HG02798 (cell line): ENCODE measurements around the gene TANGO2.

Source experiments
- ATAC-seq: cut with Tn5 transposase; IDR thresholded peaks from one replicate; pipeline ENCODE4 v1.9.1; 2021; ENCODE audit warnings: mild to moderate bottlenecking; ENCODE audit not compliant: unreplicated experiment, poor library complexity

TANGO2 gene

DNA sequence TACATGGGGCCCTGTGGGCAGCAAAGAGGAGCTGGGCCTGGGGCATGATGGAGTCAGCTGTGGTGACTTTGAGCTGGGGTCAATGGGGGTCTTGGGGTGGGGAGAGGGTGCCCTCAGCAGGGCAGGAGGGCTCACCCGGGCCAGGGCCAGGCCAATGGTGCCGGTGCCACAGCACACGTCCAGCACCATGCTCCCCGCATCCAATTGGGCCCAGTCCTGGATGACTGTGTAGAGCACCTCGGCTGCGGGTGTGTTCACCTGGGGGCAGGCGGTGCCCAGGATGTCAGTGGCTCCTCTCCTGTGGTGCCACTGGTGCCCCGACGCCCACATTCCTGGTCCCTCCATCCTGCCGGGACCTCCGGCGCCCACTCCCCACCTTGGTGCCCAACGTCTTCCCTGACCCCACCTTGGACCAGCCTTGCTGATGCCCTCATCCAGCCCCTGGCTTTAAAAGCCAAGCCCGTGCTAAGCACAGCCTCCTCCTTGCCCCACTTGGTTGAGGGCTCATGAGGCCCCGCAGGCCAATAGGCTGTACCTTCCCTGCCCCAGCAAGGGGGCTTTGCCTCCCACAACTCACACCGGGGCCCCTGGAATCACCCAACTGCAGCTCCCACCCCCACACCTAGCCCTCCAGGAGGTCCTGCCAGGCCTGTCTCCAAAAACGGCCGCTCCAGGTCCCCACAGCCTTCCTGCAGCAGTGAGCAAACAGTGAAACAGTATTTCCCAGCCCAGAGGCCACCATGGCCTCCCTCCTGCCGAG, 92.8 kb downstream of the TANGO2 start:
- no peak for ATAC-seq

DNA sequence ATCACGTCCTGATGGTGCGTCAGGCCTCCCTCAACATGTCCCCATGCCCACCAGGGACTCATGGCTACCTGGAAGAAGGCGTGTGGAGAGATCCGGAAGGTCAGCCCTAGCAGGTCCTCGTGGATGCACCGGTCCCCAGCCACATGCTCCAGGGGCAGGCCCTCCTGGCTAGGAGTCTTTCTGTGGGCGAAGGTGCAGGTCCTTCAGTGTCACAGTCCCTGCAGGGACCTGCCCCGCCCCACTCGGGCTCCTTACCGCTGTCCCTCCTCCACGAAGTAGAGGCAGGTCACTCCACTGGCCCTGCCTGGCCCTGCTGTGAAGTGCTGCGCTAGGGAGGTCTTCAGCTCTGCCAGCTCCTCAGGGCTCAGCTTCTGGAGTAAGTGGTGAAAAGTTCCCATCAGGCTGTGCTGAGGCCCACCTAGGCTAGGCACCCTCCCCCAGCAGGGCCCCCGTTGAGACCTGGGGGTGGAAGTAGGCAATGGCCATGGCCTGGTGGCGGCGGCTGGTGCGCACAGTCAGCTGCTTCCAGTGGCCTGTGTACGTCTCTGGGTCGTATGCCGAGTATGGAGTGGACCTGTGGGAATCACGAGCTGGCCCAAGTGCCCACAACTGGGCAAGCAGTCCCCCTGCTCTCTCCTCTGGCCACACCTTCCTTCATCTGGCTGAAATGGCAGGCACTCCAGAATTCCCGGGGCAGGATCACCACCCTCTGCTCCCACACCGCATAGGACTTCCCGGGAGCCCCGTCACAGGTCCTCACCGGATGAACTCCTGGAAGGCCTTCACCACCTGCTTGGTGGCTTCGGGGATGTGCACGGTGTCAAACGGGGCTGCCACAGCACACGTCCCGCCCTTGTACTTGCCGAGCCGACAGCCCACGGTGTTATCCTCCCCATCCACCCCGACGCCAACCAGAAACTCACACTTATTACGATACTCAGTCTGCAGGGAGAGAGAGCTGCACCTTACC, 93.9 kb downstream of the TANGO2 start:
- no peak for ATAC-seq

DNA sequence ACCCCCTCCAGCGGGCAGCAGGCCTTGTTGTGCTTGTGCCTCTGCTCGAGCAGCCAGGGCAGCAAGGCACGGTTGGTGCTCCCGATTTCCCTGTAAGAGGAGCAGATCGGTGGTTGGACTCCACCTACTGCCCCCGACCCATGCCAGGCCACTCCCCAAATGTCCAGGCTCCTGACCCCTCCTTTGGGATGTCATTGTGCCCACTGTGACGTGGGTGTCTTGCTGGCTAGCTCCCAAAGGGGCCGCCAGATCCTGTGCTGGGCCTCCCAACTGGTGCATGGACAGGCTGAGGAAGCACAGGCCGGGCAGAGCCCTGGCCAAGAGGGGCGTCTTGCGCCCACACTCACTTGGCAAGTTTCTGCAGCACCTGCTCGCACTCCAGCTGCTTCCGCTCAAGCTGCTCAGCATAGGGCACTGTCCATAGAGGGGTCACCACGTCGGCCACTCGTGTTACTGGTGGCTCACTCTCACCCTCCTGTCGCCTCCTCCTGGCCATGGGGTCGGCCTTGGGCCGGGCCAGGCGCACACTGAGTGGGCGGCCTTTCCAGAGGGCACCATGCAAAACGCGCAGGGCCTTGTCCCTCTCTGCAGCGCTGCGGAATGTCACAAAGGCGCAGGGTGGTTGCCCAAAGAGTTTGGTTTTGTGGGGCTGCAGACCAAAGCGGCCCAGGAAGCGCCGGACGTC, 94.9 kb downstream of the TANGO2 start, which contains the start of gene RANBP1:
Gene RANBP1 (plus strand): TSS at position 414 of the 685 bp plus-strand sequence. CDS start 81 bp downstream, at position 495.
- no peak for ATAC-seq

DNA sequence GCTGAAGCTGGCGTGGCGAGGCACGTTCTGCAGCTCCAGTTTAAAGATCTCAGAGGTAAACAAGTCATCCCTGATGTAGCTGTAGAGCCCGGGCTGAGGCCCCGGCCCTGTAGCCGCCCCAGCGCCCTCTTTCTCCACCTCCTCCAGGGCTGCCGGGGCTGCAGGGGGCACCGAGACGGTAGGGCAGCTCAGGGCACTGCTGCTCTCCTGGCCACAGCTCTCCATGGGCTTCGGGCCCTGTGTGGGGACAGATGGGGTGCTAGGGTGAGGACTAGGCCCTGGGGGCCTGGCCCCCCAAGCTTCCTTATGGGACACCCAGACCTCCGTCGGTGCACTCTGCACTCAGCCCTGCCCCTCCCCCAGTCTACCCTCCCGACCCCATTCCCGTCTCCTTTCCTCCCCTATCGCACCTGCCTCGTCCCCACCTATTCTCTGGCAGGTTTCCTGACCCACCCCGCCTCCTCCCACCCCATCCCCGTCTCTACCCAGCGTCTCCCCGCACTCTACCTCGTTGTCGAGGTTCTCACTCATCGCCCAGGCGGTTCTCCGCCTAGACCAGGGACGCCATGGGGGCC, 95.6 kb downstream of the TANGO2 start:
- no peak for ATAC-seq
